GM23338 (cell line): ENCODE data around the gene FAM222A. TPM values are rescaled to one million over a fixed set of nuclear protein-coding genes. Genes with fewer than 3 reads are reported as not detected.

ENCODE experiments used
- ATAC-seq: fragments of 200-7000 bp; cut with Tn5 transposase; 3 replicates; pipeline ENCODE4 v1.9.1; 2020
- DNase-seq: peaks from one replicate; pipeline ENCODE4 v3.0.0-alpha.2; 2015; ENCODE audit warnings: low spot score
- H2AFZ ChIP-seq: fragments of 200-600 bp; sonication (generic); 2 replicates; pipeline ENCODE4 v1.8.0; 2016; ENCODE audit warnings: antibody characterized with exemption, mild to moderate bottlenecking, moderate library complexity
- H3F3A ChIP-seq: fragments of 200-600 bp; sonication (generic); replicated peaks from 2 replicates; pipeline ENCODE4 v1.8.0; 2017; ENCODE audit warnings: antibody characterized with exemption, mixed run types, low read depth
- H3K27ac ChIP-seq: fragments of 200-600 bp; sonication (generic); 2 replicates; pipeline ENCODE4 v1.6.1; 2016; ENCODE audit warnings: low read depth
- H3K27me3 ChIP-seq: fragments of 200-600 bp; sonication (generic); 2 replicates; pipeline ENCODE4 v1.8.0; 2016; ENCODE audit warnings: mild to moderate bottlenecking, mixed run types, moderate library complexity; ENCODE audit not compliant: insufficient read depth
- H3K36me3 ChIP-seq: fragments of 200-600 bp; sonication (generic); 2 replicates; pipeline ENCODE4 v1.8.0; 2016; ENCODE audit warnings: mild to moderate bottlenecking; ENCODE audit not compliant: insufficient read depth
- H3K4me1 ChIP-seq: fragments of 200-600 bp; sonication (generic); 2 replicates; pipeline ENCODE4 v1.8.0; 2016; ENCODE audit warnings: mild to moderate bottlenecking, moderate library complexity; ENCODE audit not compliant: insufficient read depth
- H3K4me2 ChIP-seq: fragments of 200-600 bp; sonication (generic); 2 replicates; pipeline ENCODE4 v1.7.1; 2017; ENCODE audit warnings: mixed run types
- H3K4me3 ChIP-seq: fragments of 200-600 bp; sonication (generic); 2 replicates; pipeline ENCODE4 v1.6.1; 2016; ENCODE audit warnings: mixed run types
- H3K79me2 ChIP-seq: fragments of 200-600 bp; sonication (generic); replicated peaks from 2 replicates; pipeline ENCODE4 v1.8.0; 2017; ENCODE audit warnings: mild to moderate bottlenecking; ENCODE audit not compliant: insufficient read depth
- H3K9me2 ChIP-seq: fragments of 200-600 bp; sonication (generic); 2 replicates; pipeline ENCODE4 v1.8.0; 2017; ENCODE audit not compliant: insufficient read depth
- H4K20me1 ChIP-seq: fragments of 200-600 bp; sonication (generic); replicated peaks from 2 replicates; pipeline ENCODE4 v1.8.0; 2017; ENCODE audit warnings: mild to moderate bottlenecking; ENCODE audit not compliant: insufficient read depth
- H3K27ac Mint-ChIP-seq: 2 replicates; pipeline ENCODE4 v1.8.0; 2020; ENCODE audit warnings: inconsistent platforms, mild to moderate bottlenecking, moderate library complexity, mixed read lengths
- H3K27me3 Mint-ChIP-seq: 3 replicates; pipeline ENCODE4 v1.8.0; 2022; ENCODE audit warnings: low read depth, mild to moderate bottlenecking, moderate library complexity, mixed read lengths, inconsistent platforms; ENCODE audit not compliant: insufficient read depth, poor library complexity
- H3K36me3 Mint-ChIP-seq: 3 replicates; pipeline ENCODE4 v1.8.0; 2021; ENCODE audit warnings: low read depth, mild to moderate bottlenecking, inconsistent platforms, moderate library complexity, mixed read lengths
- H3K4me1 Mint-ChIP-seq: 3 replicates; pipeline ENCODE4 v1.8.0; 2020; ENCODE audit warnings: mild to moderate bottlenecking, inconsistent platforms, mixed read lengths
- H3K4me3 Mint-ChIP-seq: 3 replicates; pipeline ENCODE4 v1.8.0; 2021; ENCODE audit warnings: moderate library complexity, mild to moderate bottlenecking, inconsistent platforms, mixed read lengths
- H3K9me3 Mint-ChIP-seq: 3 replicates; pipeline ENCODE4 v1.8.0; 2020; ENCODE audit warnings: moderate library complexity, mild to moderate bottlenecking, inconsistent platforms, mixed read lengths
- CREB1 ChIP-seq: fragments of 250-450 bp; sonication (Bioruptor Pico); IDR thresholded peaks from 2 replicates; pipeline ENCODE4 v1.5.0; 2020; ENCODE audit warnings: low read depth, mild to moderate bottlenecking, moderate library complexity
- EZH2 ChIP-seq: fragments of 200-600 bp; sonication (generic); IDR thresholded peaks from one replicate; pipeline ENCODE4 v1.8.0; 2017; ENCODE audit warnings: antibody characterized with exemption, mild to moderate bottlenecking, low read depth; ENCODE audit not compliant: unreplicated experiment
- EZH2phosphoT487 ChIP-seq: fragments of 200-600 bp; sonication (generic); IDR thresholded peaks from one replicate; pipeline ENCODE4 v1.8.1; 2018; ENCODE audit warnings: antibody characterized with exemption; ENCODE audit not compliant: unreplicated experiment
- JUNB ChIP-seq: IDR thresholded peaks from one replicate; pipeline ENCODE4 v1.6.1; 2016; ENCODE audit warnings: antibody characterized with exemption; ENCODE audit not compliant: unreplicated experiment
- NANOG ChIP-seq: IDR thresholded peaks from 2 replicates; pipeline ENCODE4 v1.6.1; 2016; ENCODE audit warnings: antibody characterized with exemption, borderline replicate concordance
- POLR2AphosphoS5 ChIP-seq: IDR thresholded peaks from 2 replicates; pipeline ENCODE4 v1.6.1; 2016; ENCODE audit warnings: antibody characterized with exemption, low read depth
- STAT1 ChIP-seq: IDR thresholded peaks from one replicate; pipeline ENCODE4 v1.6.1; 2016; ENCODE audit warnings: antibody characterized with exemption; ENCODE audit not compliant: unreplicated experiment
- ZNF114 ChIP-seq: fragments of 250-450 bp; sonication (Bioruptor Pico); IDR thresholded peaks from 2 replicates; pipeline ENCODE4 v1.5.0; 2020; ENCODE audit warnings: mild to moderate bottlenecking, moderate library complexity
- ZNF331 ChIP-seq: fragments of 250-450 bp; sonication (Bioruptor Pico); IDR thresholded peaks from 2 replicates; pipeline ENCODE4 v1.5.0; 2020; ENCODE audit warnings: low read depth, mild to moderate bottlenecking, moderate library complexity
- polyA plus RNA-seq: library from polyadenylated mRNA; unstranded; fragments of >200 nt; fragmentation: Nextera tagmentation; extraction: Ambion mirVana; gene quantifications from 2 replicates; pipeline ENCODE4 v1.2.1, GENCODE V29; 2016
- total RNA-seq: library from RNA; depleted of rRNA; stranded (reverse); fragments of >200 nt; shearing (Covaris generic); gene quantifications from 2 replicates; pipeline ENCODE4 v1.2.3, GENCODE V29; 2014
- TF ChIP-seq, protein P1 (sequence below), 2 experiments: fragments of 200-600 bp in 1 of 2; sonication (generic) in 1 of 2; conservative IDR thresholded peaks; 2 replicates each; pipeline versions ENCODE4 v1.5.1 to v1.6.1; 2016 to 2017; ENCODE audit warnings: antibody characterized with exemption in 2 of 2, low read depth in 2 of 2, mild to moderate bottlenecking in 2 of 2, moderate library complexity in 1 of 2
- TF ChIP-seq, protein P2 (sequence below): fragments of 250-450 bp; sonication (Bioruptor Pico); IDR thresholded peaks from 2 replicates; pipeline ENCODE4 v1.5.0; 2020; ENCODE audit warnings: mild to moderate bottlenecking, moderate library complexity
- TF ChIP-seq, protein P3 (sequence below): IDR thresholded peaks from one replicate; pipeline ENCODE4 v1.6.1; 2018; ENCODE audit warnings: antibody characterized with exemption; ENCODE audit not compliant: unreplicated experiment
- TF ChIP-seq, protein P4 (sequence below): IDR thresholded peaks from 2 replicates; pipeline ENCODE4 v1.6.1; 2016; ENCODE audit warnings: antibody characterized with exemption

The FAM222A gene
- total and polyA plus RNA-seq, 2 experiments from 2014 or later = 0.78 to 2.1 TPM

DNA sequence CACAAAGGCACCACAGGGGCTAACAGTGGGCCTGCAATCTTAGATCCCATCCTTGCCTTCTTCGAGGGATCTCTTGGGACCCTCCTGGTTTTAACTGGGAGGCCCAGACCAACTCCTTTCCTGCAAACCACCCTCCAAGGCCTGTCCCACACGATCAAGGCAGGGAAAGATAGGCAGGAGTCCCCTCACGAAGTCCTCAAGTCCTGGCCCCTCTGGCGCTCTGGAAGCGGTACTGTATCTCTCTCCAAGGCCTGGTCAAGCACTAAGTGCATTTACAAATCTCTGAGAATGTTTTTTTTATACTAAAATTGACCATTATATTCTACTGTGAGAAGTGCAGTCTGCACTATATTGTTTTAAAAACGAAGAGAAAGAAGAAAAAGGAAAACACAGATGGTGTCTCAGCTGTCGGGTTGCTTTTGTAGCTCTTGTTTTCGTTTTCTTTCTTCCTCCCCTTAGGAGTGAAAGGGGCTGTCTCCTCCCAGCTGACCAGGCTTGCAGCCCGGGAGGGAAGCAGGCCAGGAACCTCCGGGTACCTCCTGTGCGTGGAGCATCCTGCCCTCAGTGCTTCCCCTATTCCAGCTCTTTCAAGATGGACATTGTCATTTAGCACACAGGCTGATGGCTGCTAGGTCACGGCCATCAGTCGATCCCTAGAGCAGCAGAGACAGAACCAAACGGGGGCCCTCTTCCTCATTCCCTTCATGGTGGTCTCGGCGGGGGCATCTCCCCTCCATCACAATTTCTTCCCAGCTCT, 56.7 kb downstream of the FAM222A start:
- no peak overlapping the region for H2AFZ ChIP-seq
- no peaks in the 10 kb centered on the region for H4K20me1 ChIP-seq
- no peak overlapping the region for H3K4me3 Mint-ChIP-seq
- H3F3A ChIP-seq = no peaks in the 10 kb centered on the region
- DNase-seq = no peak
- peaks cover 9% of the 10 kb centered on the region for H3K27me3 Mint-ChIP-seq
- H3K4me2 ChIP-seq = no peak overlapping the region
- peaks cover 16% of the 10 kb centered on the region for H3K4me1 Mint-ChIP-seq
- H3K36me3 ChIP-seq = no peaks in the 10 kb centered on the region
- no peak overlapping the region for H3K27ac ChIP-seq
- H3K9me2 ChIP-seq = no peaks in the 10 kb centered on the region
- H3K27me3 ChIP-seq = no peaks in the 10 kb centered on the region
- no peak for ATAC-seq
- H3K4me1 ChIP-seq = no peaks in the 10 kb centered on the region
- H3K79me2 ChIP-seq = no peaks in the 10 kb centered on the region
- TF ChIP-seq CREB1 (CRISPR knock-in tag) = no peak
- no peak for TF ChIP-seq EZH2
- TF ChIP-seq EZH2phosphoT487 = no peak
- TF ChIP-seq, protein P1, sequence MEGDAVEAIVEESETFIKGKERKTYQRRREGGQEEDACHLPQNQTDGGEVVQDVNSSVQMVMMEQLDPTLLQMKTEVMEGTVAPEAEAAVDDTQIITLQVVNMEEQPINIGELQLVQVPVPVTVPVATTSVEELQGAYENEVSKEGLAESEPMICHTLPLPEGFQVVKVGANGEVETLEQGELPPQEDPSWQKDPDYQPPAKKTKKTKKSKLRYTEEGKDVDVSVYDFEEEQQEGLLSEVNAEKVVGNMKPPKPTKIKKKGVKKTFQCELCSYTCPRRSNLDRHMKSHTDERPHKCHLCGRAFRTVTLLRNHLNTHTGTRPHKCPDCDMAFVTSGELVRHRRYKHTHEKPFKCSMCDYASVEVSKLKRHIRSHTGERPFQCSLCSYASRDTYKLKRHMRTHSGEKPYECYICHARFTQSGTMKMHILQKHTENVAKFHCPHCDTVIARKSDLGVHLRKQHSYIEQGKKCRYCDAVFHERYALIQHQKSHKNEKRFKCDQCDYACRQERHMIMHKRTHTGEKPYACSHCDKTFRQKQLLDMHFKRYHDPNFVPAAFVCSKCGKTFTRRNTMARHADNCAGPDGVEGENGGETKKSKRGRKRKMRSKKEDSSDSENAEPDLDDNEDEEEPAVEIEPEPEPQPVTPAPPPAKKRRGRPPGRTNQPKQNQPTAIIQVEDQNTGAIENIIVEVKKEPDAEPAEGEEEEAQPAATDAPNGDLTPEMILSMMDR (conservative IDR thresholded peaks at IDR 0.05; ENCODE audit: low read depth in 2 of 2) = no peak
- TF ChIP-seq, protein P2, sequence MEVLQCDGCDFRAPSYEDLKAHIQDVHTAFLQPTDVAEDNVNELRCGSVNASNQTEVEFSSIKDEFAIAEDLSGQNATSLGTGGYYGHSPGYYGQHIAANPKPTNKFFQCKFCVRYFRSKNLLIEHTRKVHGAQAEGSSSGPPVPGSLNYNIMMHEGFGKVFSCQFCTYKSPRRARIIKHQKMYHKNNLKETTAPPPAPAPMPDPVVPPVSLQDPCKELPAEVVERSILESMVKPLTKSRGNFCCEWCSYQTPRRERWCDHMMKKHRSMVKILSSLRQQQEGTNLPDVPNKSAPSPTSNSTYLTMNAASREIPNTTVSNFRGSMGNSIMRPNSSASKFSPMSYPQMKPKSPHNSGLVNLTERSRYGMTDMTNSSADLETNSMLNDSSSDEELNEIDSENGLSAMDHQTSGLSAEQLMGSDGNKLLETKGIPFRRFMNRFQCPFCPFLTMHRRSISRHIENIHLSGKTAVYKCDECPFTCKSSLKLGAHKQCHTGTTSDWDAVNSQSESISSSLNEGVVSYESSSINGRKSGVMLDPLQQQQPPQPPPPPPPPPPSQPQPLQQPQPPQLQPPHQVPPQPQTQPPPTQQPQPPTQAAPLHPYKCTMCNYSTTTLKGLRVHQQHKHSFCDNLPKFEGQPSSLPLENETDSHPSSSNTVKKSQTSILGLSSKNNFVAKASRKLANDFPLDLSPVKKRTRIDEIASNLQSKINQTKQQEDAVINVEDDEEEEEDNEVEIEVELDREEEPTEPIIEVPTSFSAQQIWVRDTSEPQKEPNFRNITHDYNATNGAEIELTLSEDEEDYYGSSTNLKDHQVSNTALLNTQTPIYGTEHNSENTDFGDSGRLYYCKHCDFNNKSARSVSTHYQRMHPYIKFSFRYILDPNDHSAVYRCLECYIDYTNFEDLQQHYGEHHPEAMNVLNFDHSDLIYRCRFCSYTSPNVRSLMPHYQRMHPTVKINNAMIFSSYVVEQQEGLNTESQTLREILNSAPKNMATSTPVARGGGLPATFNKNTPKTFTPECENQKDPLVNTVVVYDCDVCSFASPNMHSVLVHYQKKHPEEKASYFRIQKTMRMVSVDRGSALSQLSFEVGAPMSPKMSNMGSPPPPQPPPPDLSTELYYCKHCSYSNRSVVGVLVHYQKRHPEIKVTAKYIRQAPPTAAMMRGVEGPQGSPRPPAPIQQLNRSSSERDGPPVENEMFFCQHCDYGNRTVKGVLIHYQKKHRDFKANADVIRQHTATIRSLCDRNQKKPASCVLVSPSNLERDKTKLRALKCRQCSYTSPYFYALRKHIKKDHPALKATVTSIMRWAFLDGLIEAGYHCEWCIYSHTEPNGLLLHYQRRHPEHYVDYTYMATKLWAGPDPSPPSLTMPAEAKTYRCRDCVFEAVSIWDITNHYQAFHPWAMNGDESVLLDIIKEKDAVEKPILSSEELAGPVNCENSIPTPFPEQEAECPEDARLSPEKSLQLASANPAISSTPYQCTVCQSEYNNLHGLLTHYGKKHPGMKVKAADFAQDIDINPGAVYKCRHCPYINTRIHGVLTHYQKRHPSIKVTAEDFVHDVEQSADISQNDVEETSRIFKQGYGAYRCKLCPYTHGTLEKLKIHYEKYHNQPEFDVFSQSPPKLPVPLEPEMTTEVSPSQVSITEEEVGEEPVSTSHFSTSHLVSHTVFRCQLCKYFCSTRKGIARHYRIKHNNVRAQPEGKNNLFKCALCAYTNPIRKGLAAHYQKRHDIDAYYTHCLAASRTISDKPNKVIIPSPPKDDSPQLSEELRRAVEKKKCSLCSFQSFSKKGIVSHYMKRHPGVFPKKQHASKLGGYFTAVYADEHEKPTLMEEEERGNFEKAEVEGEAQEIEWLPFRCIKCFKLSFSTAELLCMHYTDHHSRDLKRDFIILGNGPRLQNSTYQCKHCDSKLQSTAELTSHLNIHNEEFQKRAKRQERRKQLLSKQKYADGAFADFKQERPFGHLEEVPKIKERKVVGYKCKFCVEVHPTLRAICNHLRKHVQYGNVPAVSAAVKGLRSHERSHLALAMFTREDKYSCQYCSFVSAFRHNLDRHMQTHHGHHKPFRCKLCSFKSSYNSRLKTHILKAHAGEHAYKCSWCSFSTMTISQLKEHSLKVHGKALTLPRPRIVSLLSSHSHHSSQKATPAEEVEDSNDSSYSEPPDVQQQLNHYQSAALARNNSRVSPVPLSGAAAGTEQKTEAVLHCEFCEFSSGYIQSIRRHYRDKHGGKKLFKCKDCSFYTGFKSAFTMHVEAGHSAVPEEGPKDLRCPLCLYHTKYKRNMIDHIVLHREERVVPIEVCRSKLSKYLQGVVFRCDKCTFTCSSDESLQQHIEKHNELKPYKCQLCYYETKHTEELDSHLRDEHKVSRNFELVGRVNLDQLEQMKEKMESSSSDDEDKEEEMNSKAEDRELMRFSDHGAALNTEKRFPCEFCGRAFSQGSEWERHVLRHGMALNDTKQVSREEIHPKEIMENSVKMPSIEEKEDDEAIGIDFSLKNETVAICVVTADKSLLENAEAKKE (CRISPR knock-in tag) = no peak
- TF ChIP-seq JUNB = no peak
- TF ChIP-seq, protein P3, sequence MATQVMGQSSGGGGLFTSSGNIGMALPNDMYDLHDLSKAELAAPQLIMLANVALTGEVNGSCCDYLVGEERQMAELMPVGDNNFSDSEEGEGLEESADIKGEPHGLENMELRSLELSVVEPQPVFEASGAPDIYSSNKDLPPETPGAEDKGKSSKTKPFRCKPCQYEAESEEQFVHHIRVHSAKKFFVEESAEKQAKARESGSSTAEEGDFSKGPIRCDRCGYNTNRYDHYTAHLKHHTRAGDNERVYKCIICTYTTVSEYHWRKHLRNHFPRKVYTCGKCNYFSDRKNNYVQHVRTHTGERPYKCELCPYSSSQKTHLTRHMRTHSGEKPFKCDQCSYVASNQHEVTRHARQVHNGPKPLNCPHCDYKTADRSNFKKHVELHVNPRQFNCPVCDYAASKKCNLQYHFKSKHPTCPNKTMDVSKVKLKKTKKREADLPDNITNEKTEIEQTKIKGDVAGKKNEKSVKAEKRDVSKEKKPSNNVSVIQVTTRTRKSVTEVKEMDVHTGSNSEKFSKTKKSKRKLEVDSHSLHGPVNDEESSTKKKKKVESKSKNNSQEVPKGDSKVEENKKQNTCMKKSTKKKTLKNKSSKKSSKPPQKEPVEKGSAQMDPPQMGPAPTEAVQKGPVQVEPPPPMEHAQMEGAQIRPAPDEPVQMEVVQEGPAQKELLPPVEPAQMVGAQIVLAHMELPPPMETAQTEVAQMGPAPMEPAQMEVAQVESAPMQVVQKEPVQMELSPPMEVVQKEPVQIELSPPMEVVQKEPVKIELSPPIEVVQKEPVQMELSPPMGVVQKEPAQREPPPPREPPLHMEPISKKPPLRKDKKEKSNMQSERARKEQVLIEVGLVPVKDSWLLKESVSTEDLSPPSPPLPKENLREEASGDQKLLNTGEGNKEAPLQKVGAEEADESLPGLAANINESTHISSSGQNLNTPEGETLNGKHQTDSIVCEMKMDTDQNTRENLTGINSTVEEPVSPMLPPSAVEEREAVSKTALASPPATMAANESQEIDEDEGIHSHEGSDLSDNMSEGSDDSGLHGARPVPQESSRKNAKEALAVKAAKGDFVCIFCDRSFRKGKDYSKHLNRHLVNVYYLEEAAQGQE = no peak
- TF ChIP-seq POLR2AphosphoS5 = no peak
- TF ChIP-seq ZNF331 (CRISPR knock-in tag) = no peak
- TF ChIP-seq NANOG = no peak
- TF ChIP-seq, protein P4, sequence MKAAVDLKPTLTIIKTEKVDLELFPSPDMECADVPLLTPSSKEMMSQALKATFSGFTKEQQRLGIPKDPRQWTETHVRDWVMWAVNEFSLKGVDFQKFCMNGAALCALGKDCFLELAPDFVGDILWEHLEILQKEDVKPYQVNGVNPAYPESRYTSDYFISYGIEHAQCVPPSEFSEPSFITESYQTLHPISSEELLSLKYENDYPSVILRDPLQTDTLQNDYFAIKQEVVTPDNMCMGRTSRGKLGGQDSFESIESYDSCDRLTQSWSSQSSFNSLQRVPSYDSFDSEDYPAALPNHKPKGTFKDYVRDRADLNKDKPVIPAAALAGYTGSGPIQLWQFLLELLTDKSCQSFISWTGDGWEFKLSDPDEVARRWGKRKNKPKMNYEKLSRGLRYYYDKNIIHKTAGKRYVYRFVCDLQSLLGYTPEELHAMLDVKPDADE = no peak
- TF ChIP-seq ZNF114 (CRISPR knock-in tag) = no peak
- no peak for TF ChIP-seq STAT1
- H3K27ac Mint-ChIP-seq = no peak overlapping the region
- no peaks in the 10 kb centered on the region for H3K9me3 Mint-ChIP-seq
- no peak overlapping the region for H3K4me3 ChIP-seq
- no peaks in the 10 kb centered on the region for H3K36me3 Mint-ChIP-seq
